Gastrocnemius medialis (tissue), 4 donors: ENCODE measurements around the gene SLC41A3.

Experiments
- POLR2A ChIP-seq, 2 donors: fragments of 450-650 bp; IDR thresholded peaks; one replicate each; pipeline ENCODE4 v1.6.1; 2017; ENCODE audit warnings: antibody characterized with exemption in 2 of 2, mild to moderate bottlenecking in 2 of 2, moderate library complexity in 2 of 2
- TF ChIP-seq, protein P1 (sequence below), 5 experiments: fragments of 450-650 bp in 3 of 5; fragments of 200-600 bp in 2 of 5; sonication (generic) in 2 of 5; IDR thresholded peaks in 4 of 5; conservative IDR thresholded peaks in 1 of 5; 1 replicate in 4 of 5; 2 replicates in 1 of 5; pipeline ENCODE4 v1.5.1; 2016 to 2019; ENCODE audit warnings: antibody characterized with exemption in 5 of 5, mild to moderate bottlenecking in 3 of 5, moderate library complexity in 3 of 5

DNA sequence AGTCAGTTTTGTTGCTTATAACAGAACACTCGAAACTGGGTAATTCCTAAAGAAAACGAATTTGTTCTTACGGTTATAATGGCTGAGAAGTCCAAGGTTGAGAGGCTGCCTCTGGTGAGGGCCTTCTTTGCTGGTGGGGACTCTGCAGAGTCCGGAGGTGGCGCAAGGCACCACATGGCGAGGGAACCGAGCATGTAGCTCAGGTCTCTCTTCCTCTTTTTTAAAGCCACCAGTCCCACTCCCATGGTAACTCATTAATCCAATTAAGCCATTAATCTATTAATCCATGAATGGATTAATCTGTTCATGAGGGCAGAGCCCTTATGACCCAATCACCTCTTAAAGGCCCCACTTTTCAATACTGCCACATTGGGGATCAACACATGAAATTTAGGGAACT, 64.9 kb downstream of the SLC41A3 start:
- TF ChIP-seq, protein P1, sequence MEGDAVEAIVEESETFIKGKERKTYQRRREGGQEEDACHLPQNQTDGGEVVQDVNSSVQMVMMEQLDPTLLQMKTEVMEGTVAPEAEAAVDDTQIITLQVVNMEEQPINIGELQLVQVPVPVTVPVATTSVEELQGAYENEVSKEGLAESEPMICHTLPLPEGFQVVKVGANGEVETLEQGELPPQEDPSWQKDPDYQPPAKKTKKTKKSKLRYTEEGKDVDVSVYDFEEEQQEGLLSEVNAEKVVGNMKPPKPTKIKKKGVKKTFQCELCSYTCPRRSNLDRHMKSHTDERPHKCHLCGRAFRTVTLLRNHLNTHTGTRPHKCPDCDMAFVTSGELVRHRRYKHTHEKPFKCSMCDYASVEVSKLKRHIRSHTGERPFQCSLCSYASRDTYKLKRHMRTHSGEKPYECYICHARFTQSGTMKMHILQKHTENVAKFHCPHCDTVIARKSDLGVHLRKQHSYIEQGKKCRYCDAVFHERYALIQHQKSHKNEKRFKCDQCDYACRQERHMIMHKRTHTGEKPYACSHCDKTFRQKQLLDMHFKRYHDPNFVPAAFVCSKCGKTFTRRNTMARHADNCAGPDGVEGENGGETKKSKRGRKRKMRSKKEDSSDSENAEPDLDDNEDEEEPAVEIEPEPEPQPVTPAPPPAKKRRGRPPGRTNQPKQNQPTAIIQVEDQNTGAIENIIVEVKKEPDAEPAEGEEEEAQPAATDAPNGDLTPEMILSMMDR (IDR thresholded peaks at IDR 0.05 in 4 of 5, conservative IDR thresholded peaks at IDR 0.05 in 1 of 5): no peak
- no peak for TF ChIP-seq POLR2A (IDR thresholded peaks at IDR 0.05)
